ENCODE measurements around the gene NMNAT2. TPM values are rescaled to one million over a fixed set of nuclear protein-coding genes. Genes with fewer than 3 reads are reported as not detected.

NMNAT2 gene
- total and polyA plus RNA-seq, 2 of the 8 experiments (the other 6 are each of a cell fraction or from before 2014, with no cell fraction given): 6.5 to 20.9 TPM

DNA sequence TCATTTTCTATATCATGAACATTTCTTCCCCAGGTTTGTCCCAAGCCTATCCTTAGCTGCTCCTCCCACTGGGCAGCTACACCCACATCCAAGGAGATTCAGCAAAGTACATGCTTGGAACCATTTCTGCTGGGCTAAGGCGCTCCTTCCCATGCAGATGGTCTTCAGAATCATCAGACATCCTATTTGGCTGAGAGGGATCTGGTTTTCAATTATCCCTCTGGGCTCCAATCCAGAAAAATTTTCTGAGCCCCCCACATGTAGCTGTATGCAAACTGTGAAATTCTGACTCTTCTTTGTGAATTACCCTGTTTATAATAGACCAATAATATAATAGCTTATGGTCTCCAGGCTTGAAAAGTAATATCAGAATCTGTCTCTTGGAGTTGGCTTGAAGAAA lies 132.9 kb downstream of the NMNAT2 start:
- no peak overlapping the region for H3K4me2 ChIP-seq (ENCODE audit: insufficient read depth in 1 of 2, low read depth in 2 of 2, low read length in 2 of 2)
- H2AFZ ChIP-seq (ENCODE audit: low read length): no peak overlapping the region
- no peak overlapping the region for H3K4me3 ChIP-seq (ENCODE audit: extremely low read depth in 1 of 4, insufficient read depth in 2 of 4, low read depth in 3 of 4, low read length in 4 of 4)
- ChIA-PET POLR2A (ENCODE audit: partially characterized antibody) (no interaction called here), CTCF (ENCODE audit: partially characterized antibody) (interaction anchor here (0.8 to 1.3 kb wide), 4 partner anchors 13 to 323 kb away, joined by 3 read pairs; no protein-coding TSS in a partner anchor)
- H3K79me1 ChIP-seq (ENCODE audit: low read depth, low read length): no peaks in the 10 kb centered on the region
- no peak overlapping the region for H3K23ac ChIP-seq (ENCODE audit: insufficient read length)
- no peak overlapping the region for H2AK5ac ChIP-seq (ENCODE audit: low read depth, low read length)
- H2BK15ac ChIP-seq (ENCODE audit: low read length): no peak overlapping the region
- no peak overlapping the region for H3K18ac ChIP-seq (ENCODE audit: extremely low read depth, low read length)
- no peaks in the 10 kb centered on the region for H3K79me2 ChIP-seq (ENCODE audit: control insufficient read depth in 1 of 2, insufficient read depth in 2 of 2, low read length in 2 of 2)
- no peak overlapping the region for H2BK12ac ChIP-seq (ENCODE audit: low read depth, low read length)
- H4K20me1 ChIP-seq (replicated peaks in 1 of 2; ENCODE audit: control insufficient read depth in 1 of 2, insufficient read depth in 2 of 2, low read length in 2 of 2): no peaks in the 10 kb centered on the region
- no peak overlapping the region for H3K14ac ChIP-seq (ENCODE audit: insufficient read length)
- H3K9me3 ChIP-seq (ENCODE audit: insufficient read depth in 2 of 2, low read depth in 1 of 2, low read length in 1 of 2): no peaks in the 10 kb centered on the region
- no peak overlapping the region for H3K9ac ChIP-seq (replicated peaks in 1 of 4; ENCODE audit: extremely low read depth in 1 of 4, low read depth in 3 of 4, low read length in 3 of 4)
- FAIRE-seq (no peak), DNase-seq (ENCODE audit: low read depth in 1 of 2, low spot score in 2 of 2) (no peak)
- H3K4me1 ChIP-seq (replicated peaks in 1 of 4; ENCODE audit: control insufficient read depth in 3 of 4, insufficient read depth in 4 of 4, low read length in 3 of 4): peaks cover 0 to 7% (median 3%) of the 10 kb centered on the region in 4 experiments; a peak in 3 of 7 replicates
- H3K27me3 ChIP-seq (replicated peaks in 1 of 4; ENCODE audit: control insufficient read depth in 3 of 4, extremely low read depth in 1 of 4, insufficient read depth in 3 of 4, low read length in 3 of 4): no peaks in the 10 kb centered on the region
- no peak overlapping the region for H2BK20ac ChIP-seq (ENCODE audit: low read length)
- H2BK5ac ChIP-seq (ENCODE audit: low read depth, low read length): no peak overlapping the region
- no peaks in the 10 kb centered on the region for H3K36me3 ChIP-seq (ENCODE audit: control insufficient read depth in 2 of 4, insufficient read depth in 4 of 4, low read length in 3 of 4)
- H3K4ac ChIP-seq (replicated peaks; ENCODE audit: insufficient read length, low read depth, low read length): no peak overlapping the region
- H4K8ac ChIP-seq (ENCODE audit: extremely low read depth, insufficient read depth, low read length): no peak overlapping the region
- no peak overlapping the region for H4K5ac ChIP-seq (ENCODE audit: insufficient read length, low read depth, low read length)
- no peaks in the 10 kb centered on the region for H3K23me2 ChIP-seq (ENCODE audit: low read depth, low read length)
- H2BK120ac ChIP-seq (replicated peaks; ENCODE audit: low read depth, low read length): no peak overlapping the region
- 86% methylated on average over 1 of the region's 1 CpG; no CpG with 5 or more reads in 1 of the 2 experiments for WGBS, 2 experiments (ENCODE audit: extremely low coverage in 1 of 2, insufficient coverage in 1 of 2, insufficient read length in 1 of 2, insufficient replicate concordance in 2 of 2, low coverage in 1 of 2, low lambda C conversion rate in 2 of 2, missing lambda C conversion rate in 1 of 2)
- H3K56ac ChIP-seq (replicated peaks; ENCODE audit: insufficient read length, low read depth, low read length): no peak overlapping the region
- no peak overlapping the region for H4K91ac ChIP-seq (replicated peaks; ENCODE audit: insufficient read length, low read length)
- H3K27ac ChIP-seq (ENCODE audit: low read depth, low read length): no peak overlapping the region
- TF ChIP-seq POLR2AphosphoS5 (IDR thresholded peaks at IDR 0.05; ENCODE audit: low read depth, low read length) (no peak), TAF7 (optimal IDR thresholded peaks at IDR 0.05; ENCODE audit: borderline replicate concordance, low read depth, low read length) (no peak), SAP30 (IDR thresholded peaks at IDR 0.05; ENCODE audit: insufficient read depth, insufficient replicate concordance, low read length) (no peak), GTF2F1 (IDR thresholded peaks at IDR 0.05; ENCODE audit: borderline replicate concordance, low read depth, low read length) (no peak), POU5F1 (IDR thresholded peaks at IDR 0.05; ENCODE audit: low read depth, low read length) (no peak), RXRA (IDR thresholded peaks at IDR 0.05; ENCODE audit: insufficient read depth, low read depth, low read length) (no peak), SIRT6 (IDR thresholded peaks at IDR 0.05; ENCODE audit: low read length) (no peak)
